Measurements from ENCODE around the gene NRP2. TPM values are rescaled to one million over a fixed set of nuclear protein-coding genes. Genes with fewer than 3 reads are reported as not detected.

The NRP2 gene
- total RNA-seq, 4 donors from 2014 or later: 128 to 196 (median 176) TPM

GRCh38 chr2:205834796-205835195 lies 152.5 kb downstream of the NRP2 start:
- Histone ChIP-seq H3K27me3 (no peaks in the 10 kb centered on the region), H3K4me1 (peaks cover 0 to 21% (median 1%) of the 10 kb centered on the region in 4 donors), H3K4me3 (no peak overlapping the region), H3K9me3 (peaks cover 0 to 7% (median 2%) of the 10 kb centered on the region in 4 donors), H3K36me3 (no peaks in the 10 kb centered on the region), H3K27ac (no peak overlapping the region)
- TF ChIP-seq EP300 (IDR thresholded peaks at IDR 0.05): no peak
- TF ChIP-seq POLR2A (IDR thresholded peaks at IDR 0.05): no peak
- no peak for TF ChIP-seq CTCF (IDR thresholded peaks at IDR 0.05)
- DNase-seq (ENCODE audit: low spot score in 2 of 2): no peak
- WGBS, 2 donors: 30 to 50% methylated on average over 3 of the region's 3 CpGs

GRCh38 chr2:205835251-205835791 lies 153.0 kb downstream of the NRP2 start:
- Histone ChIP-seq H3K9me3 (peaks cover 0 to 7% (median 2%) of the 10 kb centered on the region in 4 donors), H3K4me3 (no peak overlapping the region), H3K4me1 (peaks cover 0 to 21% (median 1%) of the 10 kb centered on the region in 4 donors), H3K27me3 (no peaks in the 10 kb centered on the region), H3K36me3 (no peaks in the 10 kb centered on the region), H3K27ac (no peak overlapping the region)
- TF ChIP-seq EP300 (IDR thresholded peaks at IDR 0.05) (no peak), CTCF (IDR thresholded peaks at IDR 0.05) (no peak), POLR2A (IDR thresholded peaks at IDR 0.05) (no peak)
- no peak for DNase-seq (ENCODE audit: low spot score in 2 of 2)
- 63 to 84% methylated on average over 4 of the region's 4 CpGs for WGBS, 2 donors

- Histone ChIP-seq H3K9me3 (peaks cover 0 to 7% (median 2%) of the 10 kb centered on the region in 4 donors), H3K4me1 (peaks cover 0 to 21% (median 1%) of the 10 kb centered on the region in 4 donors), H3K36me3 (no peaks in the 10 kb centered on the region), H3K27ac (no peak overlapping the region), H3K4me3 (no peak overlapping the region), H3K27me3 (no peaks in the 10 kb centered on the region)
- no peak for TF ChIP-seq CTCF (IDR thresholded peaks at IDR 0.05)
- TF ChIP-seq EP300 (IDR thresholded peaks at IDR 0.05): no peak
- TF ChIP-seq POLR2A (IDR thresholded peaks at IDR 0.05): no peak
- 55 to 61% methylated on average over 5 of the region's 5 CpGs for WGBS, 2 donors
- DNase-seq (ENCODE audit: low spot score in 2 of 2): no peak
These were observed 153.6 kb downstream of the NRP2 start for GRCh38 chr2:205835923-205836322.

GRCh38 chr2:205836477-205837221 lies 154.3 kb downstream of the NRP2 start:
- Histone ChIP-seq H3K9me3 (peaks cover 0 to 7% (median 2%) of the 10 kb centered on the region in 4 donors), H3K36me3 (no peaks in the 10 kb centered on the region), H3K27me3 (no peaks in the 10 kb centered on the region), H3K4me1 (peaks cover 0 to 21% (median 1%) of the 10 kb centered on the region in 4 donors), H3K27ac (no peak overlapping the region), H3K4me3 (no peak overlapping the region)
- no peak for DNase-seq (ENCODE audit: low spot score in 2 of 2)
- WGBS, 2 donors: 89% methylated on average over 13 of the region's 13 CpGs
- no peak for TF ChIP-seq EP300 (IDR thresholded peaks at IDR 0.05)
- no peak for TF ChIP-seq POLR2A (IDR thresholded peaks at IDR 0.05)
- no peak for TF ChIP-seq CTCF (IDR thresholded peaks at IDR 0.05)

GRCh38 chr2:205837663-205838062 lies 155.4 kb downstream of the NRP2 start:
- Histone ChIP-seq H3K36me3 (no peaks in the 10 kb centered on the region), H3K4me1 (peaks cover 0 to 21% (median 1%) of the 10 kb centered on the region in 4 donors), H3K4me3 (no peak overlapping the region), H3K27me3 (no peaks in the 10 kb centered on the region), H3K9me3 (peaks cover 0 to 7% (median 2%) of the 10 kb centered on the region in 4 donors), H3K27ac (no peak overlapping the region)
- 100% methylated on average over 1 of the region's 1 CpG for WGBS, 2 donors
- no peak for TF ChIP-seq CTCF (IDR thresholded peaks at IDR 0.05)
- no peak for TF ChIP-seq POLR2A (IDR thresholded peaks at IDR 0.05)
- TF ChIP-seq EP300 (IDR thresholded peaks at IDR 0.05): no peak
- no peak for DNase-seq (ENCODE audit: low spot score in 2 of 2)
